Naive thymus-derived CD8-positive, alpha-beta T cell (primary cell): ENCODE measurements around the gene SLC30A2. TPM values are rescaled to one million over a fixed set of nuclear protein-coding genes. Genes with fewer than 3 reads are reported as not detected.
A peak's percentile ranks its signal among the peaks of the same experiment; 100 is the strongest.

Source experiments
- ATAC-seq, 2 donors: fragments of 150-1000 bp; cut with Tn5 transposase in 1 of 2; sonication (Bioruptor Pico), chemical (Tn5 transposase) in 1 of 2; 1 replicate in 1 of 2; 2 replicates in 1 of 2; pipeline ENCODE4 v1.10.0; 2021; ENCODE audit warnings: mild to moderate bottlenecking in 2 of 2, moderate library complexity in 2 of 2
- POLR2A ChIA-PET: fragments of 350-600 bp; sonication (Branson Sonifier 250); formaldehyde crosslinking; loops from one replicate; lab custom pipeline; 2021; ENCODE audit warnings: antibody characterized with exemption; lab: Charles Lee
- DNase-seq, 10 donors: peaks; one replicate each; pipeline versions ENCODE4 v3.0.0 to v3.0.0-alpha.2; 2020 to 2022
- H3K27ac Mint-ChIP-seq, 10 donors: one replicate each; pipeline ENCODE4 v1.8.0; 2020 to 2022; ENCODE audit warnings: mild to moderate bottlenecking in 10 of 10, mixed read lengths in 10 of 10, moderate library complexity in 4 of 10, inconsistent platforms in 1 of 10
- H3K27me3 Mint-ChIP-seq, 5 donors: one replicate each; pipeline ENCODE4 v1.8.0; 2021 to 2022; ENCODE audit warnings: mixed read lengths in 5 of 5
- H3K36me3 Mint-ChIP-seq, 3 donors: one replicate each; pipeline ENCODE4 v1.8.0; 2020 to 2022; ENCODE audit warnings: mixed read lengths in 3 of 3, mild to moderate bottlenecking in 2 of 3, inconsistent platforms in 1 of 3
- H3K4me1 Mint-ChIP-seq, 4 donors: one replicate each; pipeline ENCODE4 v1.8.0; 2021 to 2022; ENCODE audit warnings: mixed read lengths in 4 of 4
- H3K4me3 Mint-ChIP-seq, 10 donors: one replicate each; pipeline ENCODE4 v1.8.0; 2020 to 2022; ENCODE audit warnings: mild to moderate bottlenecking in 10 of 10, mixed read lengths in 10 of 10, moderate library complexity in 6 of 10, inconsistent platforms in 1 of 10
- H3K9me3 Mint-ChIP-seq, 9 donors: one replicate each; pipeline ENCODE4 v1.8.0; 2020 to 2022; ENCODE audit warnings: mixed read lengths in 9 of 9, mild to moderate bottlenecking in 3 of 9, inconsistent platforms in 1 of 9, moderate library complexity in 1 of 9
- polyA plus RNA-seq, 3 donors: library from polyadenylated mRNA; unstranded; fragments of 300-500 nt; fragmentation: Illumina TruSeq; gene quantifications; one replicate each; pipeline ENCODE4 v1.2.3, GENCODE V29; 2021
- total RNA-seq, 8 experiments: library from RNA in 2 of 8; stranded (reverse) in 2 of 8; gene quantifications; one replicate each; pipeline ENCODE4 v1.2.3 and lab custom pipeline; 2021 to 2026

The SLC30A2 gene
- total and polyA plus RNA-seq, 5 experiments from 2014 or later: 0.16 TPM; not detected in 4

DNA sequence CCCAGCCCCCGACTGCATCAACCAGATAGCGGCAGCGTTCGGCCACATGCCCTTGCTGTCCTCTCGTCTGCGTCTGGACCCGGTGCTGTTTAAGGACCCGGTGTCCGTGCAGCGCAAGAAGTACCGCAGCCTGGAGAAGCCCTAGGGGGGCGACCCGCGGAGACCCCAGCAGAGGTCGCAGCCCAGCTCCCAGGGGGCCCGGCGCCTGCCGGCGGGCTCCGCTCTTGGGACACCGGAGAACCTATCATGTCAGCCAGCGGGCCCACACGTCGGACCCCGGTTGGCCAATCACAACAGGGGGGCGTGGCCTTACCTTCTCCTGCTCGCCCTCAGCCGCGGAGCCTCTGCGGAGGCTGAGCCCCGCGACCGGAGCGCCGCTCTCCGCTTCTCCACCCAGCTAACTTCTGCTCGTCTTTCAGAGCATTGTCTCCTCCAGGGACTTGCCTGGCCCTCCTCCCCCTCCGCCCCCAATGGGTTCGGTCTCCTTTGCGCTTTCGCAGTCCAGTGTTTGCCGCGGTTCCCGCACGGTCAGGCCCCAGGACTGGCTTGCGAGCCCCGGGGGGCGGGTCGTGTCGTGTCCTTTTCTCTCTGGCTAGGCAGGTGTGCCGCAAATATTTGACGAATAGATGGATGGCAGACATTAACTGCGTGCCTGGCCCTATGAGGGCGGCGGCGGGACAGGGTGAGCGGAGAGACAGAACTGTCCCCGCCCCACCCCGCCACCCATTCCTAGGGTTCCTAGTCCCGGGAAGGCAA is 10.5 kb downstream of the SLC30A2 start:
- POLR2A ChIA-PET: interaction anchor here (0.6 to 1.7 kb wide), 5 partner anchors 9 to 216 kb away, joined by 3 to 5 read pairs (median 4); partner anchors contain the start of genes MTFR1L and PAFAH2
- ATAC-seq: peak; percentile 96 to 97
- Mint-ChIP-seq H3K9me3 (no peaks in the 10 kb centered on the region), H3K27ac (peak overlapping the region; percentile 74 to 97 (median 94)), H3K27me3 (peaks cover 0 to 3% (median 0%) of the 10 kb centered on the region in 5 donors), H3K36me3 (no peaks in the 10 kb centered on the region), H3K4me3 (peak overlapping the region; percentile 92 to 98 (median 97)), H3K4me1 (peaks cover 8 to 20% (median 12%) of the 10 kb centered on the region in 4 donors)
- DNase-seq: peak; percentile 86 to 97 (median 91)

GRCh38 chr1:26034504-26035202 is 11.3 kb downstream of the SLC30A2 start:
- peak overlapping the region in 9 of 10 donors; percentile 63 to 95 (median 85) for H3K27ac Mint-ChIP-seq
- peaks cover 0 to 2% (median 0%) of the 10 kb centered on the region in 5 donors for H3K27me3 Mint-ChIP-seq
- no peaks in the 10 kb centered on the region for H3K9me3 Mint-ChIP-seq
- ATAC-seq (peak in 1 of 2 donors; percentile 1), DNase-seq (peak in 2 of 10 donors; percentile 10 to 17)
- no peaks in the 10 kb centered on the region for H3K36me3 Mint-ChIP-seq
- POLR2A ChIA-PET: interaction anchor here (0.5 to 1.7 kb wide), 7 partner anchors 9 to 827 kb away, joined by 3 to 6 read pairs (median 4); partner anchors contain the start of genes MTFR1L and PAFAH2
- H3K4me1 Mint-ChIP-seq: peaks cover 8 to 20% (median 12%) of the 10 kb centered on the region in 4 donors
- peak overlapping the region; percentile 92 to 98 (median 97) for H3K4me3 Mint-ChIP-seq

DNA sequence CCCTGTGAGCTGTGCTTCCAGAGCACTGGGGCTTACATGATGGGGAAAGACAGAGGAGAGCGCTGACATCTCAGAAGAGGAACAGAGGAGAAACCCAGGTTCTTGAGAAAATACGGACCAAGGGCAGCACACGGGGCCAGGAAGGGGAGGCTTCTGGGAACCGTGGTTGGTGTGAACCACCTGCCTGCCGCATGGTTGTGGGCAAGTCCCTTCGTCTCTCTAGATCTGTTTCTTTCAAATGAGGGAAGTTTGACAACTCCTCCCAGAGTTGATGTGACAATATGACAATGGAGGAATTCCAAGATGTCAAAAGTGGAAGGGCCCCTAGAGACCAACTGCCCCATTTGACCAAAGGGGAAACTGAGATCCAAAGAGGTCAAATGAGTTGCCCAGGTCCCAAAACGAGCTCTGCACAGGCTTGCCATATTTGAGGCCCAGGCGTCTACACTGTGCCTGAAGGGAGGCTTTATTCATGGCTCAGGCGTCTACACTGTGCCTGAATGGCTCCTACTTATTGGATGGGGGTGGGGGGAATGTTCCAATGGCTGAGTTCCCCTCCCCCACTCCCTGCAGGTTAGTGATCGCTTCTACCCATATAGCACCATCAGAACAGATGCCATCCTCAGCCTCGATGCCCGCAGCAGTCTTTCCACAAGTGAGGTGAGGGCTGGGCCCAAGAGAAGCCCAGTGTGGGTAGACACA is 13.1 kb downstream of the SLC30A2 start:
- H3K36me3 Mint-ChIP-seq: no peaks in the 10 kb centered on the region
- H3K27ac Mint-ChIP-seq: peak overlapping the region in 1 of 10 donors; percentile 4
- H3K4me1 Mint-ChIP-seq: peaks cover 9 to 20% (median 12%) of the 10 kb centered on the region in 4 donors
- H3K4me3 Mint-ChIP-seq: peak overlapping the region in 1 of 10 donors; percentile 16
- POLR2A ChIA-PET: interaction anchor here (0.7 kb wide), 1 partner anchor 46 kb away, joined by 3 read pairs; no protein-coding TSS in a partner anchor
- H3K27me3 Mint-ChIP-seq: peaks cover 0 to 2% (median 0%) of the 10 kb centered on the region in 5 donors
- no peaks in the 10 kb centered on the region for H3K9me3 Mint-ChIP-seq
- ATAC-seq (no peak), DNase-seq (no peak)

- peak overlapping the region in 1 of 10 donors; percentile 3 for H3K4me3 Mint-ChIP-seq
- H3K36me3 Mint-ChIP-seq: no peaks in the 10 kb centered on the region
- H3K9me3 Mint-ChIP-seq: no peaks in the 10 kb centered on the region
- H3K4me1 Mint-ChIP-seq: peaks cover 10 to 20% (median 12%) of the 10 kb centered on the region in 4 donors
- ATAC-seq (no peak), DNase-seq (no peak)
- POLR2A ChIA-PET: interaction anchor here (0.7 kb wide), 1 partner anchor 47 kb away, joined by 3 read pairs; no protein-coding TSS in a partner anchor
- peak overlapping the region in 1 of 10 donors; percentile 66 for H3K27ac Mint-ChIP-seq
- H3K27me3 Mint-ChIP-seq: peaks cover 0 to 2% (median 0%) of the 10 kb centered on the region in 5 donors
Observed at GRCh38 chr1:26031611-26032220, 14.2 kb downstream of the SLC30A2 start.

GRCh38 chr1:26031196-26031595 is 14.7 kb downstream of the SLC30A2 start:
- POLR2A ChIA-PET: no interaction called here
- ATAC-seq: no peak
- H3K27me3 Mint-ChIP-seq: peaks cover 0 to 2% (median 0%) of the 10 kb centered on the region in 5 donors
- no peak overlapping the region for H3K4me3 Mint-ChIP-seq
- H3K36me3 Mint-ChIP-seq: no peaks in the 10 kb centered on the region
- H3K4me1 Mint-ChIP-seq: peaks cover 10 to 18% (median 12%) of the 10 kb centered on the region in 4 donors
- no peak overlapping the region for H3K27ac Mint-ChIP-seq
- DNase-seq: no peak
- H3K9me3 Mint-ChIP-seq: no peaks in the 10 kb centered on the region

GRCh38 chr1:26029864-26030481 is 15.9 kb downstream of the SLC30A2 start:
- Mint-ChIP-seq H3K9me3 (no peaks in the 10 kb centered on the region), H3K27ac (no peak overlapping the region), H3K4me1 (peaks cover 6 to 9% (median 8%) of the 10 kb centered on the region in 4 donors), H3K36me3 (no peaks in the 10 kb centered on the region), H3K4me3 (no peak overlapping the region), H3K27me3 (peaks cover 0 to 2% (median 0%) of the 10 kb centered on the region in 5 donors)
- ATAC-seq: no peak
- POLR2A ChIA-PET: no interaction called here
- no peak for DNase-seq

- no peak overlapping the region for H3K4me3 Mint-ChIP-seq
- DNase-seq: no peak
- no peak overlapping the region for H3K27ac Mint-ChIP-seq
- peaks cover under 1 to 3% (median 2%) of the 10 kb centered on the region in 4 donors for H3K4me1 Mint-ChIP-seq
- H3K27me3 Mint-ChIP-seq: peaks cover 0 to 2% (median 0%) of the 10 kb centered on the region in 5 donors
- ATAC-seq: no peak
- POLR2A ChIA-PET: no interaction called here
- H3K36me3 Mint-ChIP-seq: no peaks in the 10 kb centered on the region
- H3K9me3 Mint-ChIP-seq: no peaks in the 10 kb centered on the region
Observed at GRCh38 chr1:26029054-26029863, 16.7 kb downstream of the SLC30A2 start.

DNA sequence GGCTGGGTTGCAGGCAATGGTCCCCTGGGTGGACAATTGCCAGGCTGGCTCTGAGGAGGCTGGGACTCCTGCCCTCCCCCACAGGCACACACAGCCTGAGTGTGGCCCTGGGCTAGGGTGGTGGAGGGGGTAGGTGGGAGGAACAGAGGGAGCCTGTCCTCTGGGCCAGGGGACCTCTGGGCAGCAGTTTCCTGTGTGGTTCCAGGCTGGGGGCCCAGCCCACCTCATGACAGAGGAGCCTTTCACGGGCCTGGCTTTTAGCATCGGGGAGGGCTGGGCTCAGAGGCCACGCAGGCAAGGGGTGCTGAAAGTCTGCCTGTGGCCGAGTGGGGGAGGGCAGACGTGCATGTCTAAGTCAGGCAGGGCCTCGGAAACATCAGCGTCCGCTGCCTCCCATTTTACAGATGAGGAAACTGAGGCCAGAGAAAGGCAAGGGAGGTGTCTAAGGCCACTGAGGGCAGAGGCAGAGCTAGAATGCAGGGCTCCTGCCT is 17.4 kb downstream of the SLC30A2 start:
- POLR2A ChIA-PET: no interaction called here
- Mint-ChIP-seq H3K27ac (peak overlapping the region in 1 of 10 donors; percentile 33), H3K36me3 (no peaks in the 10 kb centered on the region), H3K4me3 (no peak overlapping the region), H3K4me1 (peaks cover 0 to 2% (median under 1%) of the 10 kb centered on the region in 4 donors), H3K27me3 (peaks cover 0 to 2% (median 0%) of the 10 kb centered on the region in 5 donors), H3K9me3 (no peaks in the 10 kb centered on the region)
- DNase-seq: no peak
- ATAC-seq: no peak

DNA sequence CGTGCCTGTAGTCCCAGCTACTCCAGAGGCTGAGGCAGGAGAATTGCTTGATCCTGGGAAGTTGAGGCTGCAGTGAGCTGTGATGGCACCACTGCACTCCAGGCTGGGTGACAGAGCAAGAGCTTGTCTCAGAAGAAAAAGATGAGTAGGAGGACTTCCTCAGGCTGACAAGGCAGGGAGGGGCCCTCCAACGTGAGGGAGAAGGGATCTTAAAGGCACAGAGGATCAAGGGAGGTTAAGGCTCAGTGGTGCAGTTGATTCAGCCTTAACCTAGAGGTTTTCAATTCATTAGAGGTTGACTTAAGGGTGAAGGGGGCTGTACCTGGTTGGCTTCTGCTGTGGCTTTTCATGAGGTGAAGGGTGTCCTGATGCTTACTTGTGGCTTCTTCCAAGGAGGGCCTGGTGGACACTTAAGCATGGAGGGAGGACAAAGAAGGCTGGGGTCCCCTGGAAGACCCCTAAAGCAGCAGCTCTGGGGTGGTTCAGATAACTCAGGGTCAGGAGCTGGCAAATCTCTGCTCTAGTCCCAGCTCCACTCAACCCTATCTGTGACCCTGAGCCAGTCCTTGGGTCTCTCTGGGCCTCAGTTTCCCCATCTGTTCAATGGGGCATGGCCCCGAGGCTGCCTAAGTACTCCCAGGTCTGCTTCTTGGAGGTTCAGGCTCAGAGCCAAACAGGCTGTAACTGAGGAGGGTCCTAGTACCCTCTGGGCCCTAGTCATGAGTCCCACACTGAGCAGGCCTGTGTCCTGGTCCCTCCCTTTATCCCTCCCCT is 18.0 kb downstream of the SLC30A2 start:
- POLR2A ChIA-PET: no interaction called here
- H3K27me3 Mint-ChIP-seq: peaks cover 0 to 2% (median 0%) of the 10 kb centered on the region in 5 donors
- DNase-seq: no peak
- peaks cover 0 to 2% (median under 1%) of the 10 kb centered on the region in 4 donors for H3K4me1 Mint-ChIP-seq
- H3K27ac Mint-ChIP-seq: peak overlapping the region in 1 of 10 donors; percentile 28
- no peaks in the 10 kb centered on the region for H3K9me3 Mint-ChIP-seq
- no peak overlapping the region for H3K4me3 Mint-ChIP-seq
- no peak for ATAC-seq
- H3K36me3 Mint-ChIP-seq: no peaks in the 10 kb centered on the region

GRCh38 chr1:26025517-26025916 is 20.4 kb downstream of the SLC30A2 start:
- H3K4me3 Mint-ChIP-seq: no peak overlapping the region

More at GRCh38 chr1:26025517-26025916, 20.4 kb downstream of the SLC30A2 start:
- DNase-seq (no peak), ATAC-seq (no peak)
- H3K4me1 Mint-ChIP-seq: peaks cover 0 to 2% (median under 1%) of the 10 kb centered on the region in 4 donors
- H3K27me3 Mint-ChIP-seq: no peaks in the 10 kb centered on the region
- no peaks in the 10 kb centered on the region for H3K36me3 Mint-ChIP-seq
- peak overlapping the region in 1 of 10 donors; percentile 21 for H3K27ac Mint-ChIP-seq
- H3K9me3 Mint-ChIP-seq: no peaks in the 10 kb centered on the region
- POLR2A ChIA-PET: no interaction called here
